ENCODE measurements around the gene HOXC5.
A peak's percentile ranks its signal among the peaks of the same experiment; 100 is the strongest.

The HOXC5 gene

GRCh38 chr12:54014377-54015017 is 18.4 kb upstream of the HOXC5 start:
- H4K20me1 ChIP-seq: peaks cover 0 to 89% (median 66%) of the 10 kb centered on the region in 11 experiments; a peak in 18 of 22 replicates
- H3K27ac ChIP-seq: no peak overlapping the region
- H3K36me3 ChIP-seq: no peaks in the 10 kb centered on the region
- no peak overlapping the region for H3K4me2 ChIP-seq
- H3K4me1 ChIP-seq: peaks cover 0 to 7% (median 0%) of the 10 kb centered on the region in 10 experiments; a peak in 3 of 20 replicates
- TF ChIP-seq Cebpa-rat (IDR thresholded peaks at IDR 0.05): no peak
- peaks cover 0 to 38% (median 5%) of the 10 kb centered on the region in 11 experiments; a peak in 8 of 22 replicates for H3K9me3 ChIP-seq (replicated peaks in 1 of 11)
- no peak overlapping the region for H3K4me3 ChIP-seq
- H3K27me3 ChIP-seq: peaks cover 100% of the 10 kb centered on the region in 11 experiments
- no peak overlapping the region for H3K9ac ChIP-seq

GRCh38 chr12:54015018-54015931 is 17.6 kb upstream of the HOXC5 start:
- Histone ChIP-seq H3K4me2 (no peak overlapping the region), H3K27me3 (peaks cover 100% of the 10 kb centered on the region in 11 experiments), H3K9ac (no peak overlapping the region), H3K9me3 (replicated peaks in 1 of 11) (peaks cover 0 to 38% (median 5%) of the 10 kb centered on the region in 11 experiments; a peak in 8 of 22 replicates), H3K27ac (no peak overlapping the region), H4K20me1 (peaks cover 0 to 89% (median 66%) of the 10 kb centered on the region in 11 experiments; a peak in 18 of 22 replicates), H3K4me3 (no peak overlapping the region), H3K4me1 (peaks cover 0 to 7% (median 0%) of the 10 kb centered on the region in 10 experiments; a peak in 3 of 20 replicates), H3K36me3 (no peaks in the 10 kb centered on the region)
- no peak for TF ChIP-seq Cebpa-rat (IDR thresholded peaks at IDR 0.05)

GRCh38 chr12:54016051-54016450 is 16.8 kb upstream of the HOXC5 start:
- peaks cover 0 to 38% (median 5%) of the 10 kb centered on the region in 11 experiments; a peak in 8 of 22 replicates for H3K9me3 ChIP-seq (replicated peaks in 1 of 11)
- no peak overlapping the region for H3K4me3 ChIP-seq
- no peaks in the 10 kb centered on the region for H3K36me3 ChIP-seq
- peaks cover 0 to 6% (median 0%) of the 10 kb centered on the region in 10 experiments; a peak in 3 of 20 replicates for H3K4me1 ChIP-seq
- no peak overlapping the region for H3K4me2 ChIP-seq
- no peak overlapping the region for H3K27ac ChIP-seq
- peaks cover 100% of the 10 kb centered on the region in 11 experiments for H3K27me3 ChIP-seq
- H4K20me1 ChIP-seq: peaks cover 0 to 89% (median 66%) of the 10 kb centered on the region in 11 experiments; a peak in 18 of 22 replicates
- no peak overlapping the region for H3K9ac ChIP-seq
- TF ChIP-seq Cebpa-rat (IDR thresholded peaks at IDR 0.05): no peak

- peaks cover 100% of the 10 kb centered on the region in 11 experiments for H3K27me3 ChIP-seq
- no peak overlapping the region for H3K27ac ChIP-seq
- H3K9ac ChIP-seq: no peak overlapping the region
- peaks cover 0 to under 1% (median 0%) of the 10 kb centered on the region in 10 experiments; a peak in 2 of 20 replicates for H3K4me1 ChIP-seq
- H3K9me3 ChIP-seq (replicated peaks in 1 of 11): peaks cover 0 to 38% (median 5%) of the 10 kb centered on the region in 11 experiments; a peak in 8 of 22 replicates
- H3K36me3 ChIP-seq: no peaks in the 10 kb centered on the region
- peaks cover 0 to 89% (median 66%) of the 10 kb centered on the region in 11 experiments; a peak in 18 of 22 replicates for H4K20me1 ChIP-seq
- no peak overlapping the region for H3K4me2 ChIP-seq
- no peak overlapping the region for H3K4me3 ChIP-seq
- TF ChIP-seq Cebpa-rat (IDR thresholded peaks at IDR 0.05): no peak
These were observed 16.3 kb upstream of the HOXC5 start for GRCh38 chr12:54016478-54016964.

- 0 out of 20 replicates have a peak overlapping the region, but pooled peaks of 2 of the 10 experiments have one; percentile 16 to 24 for H3K4me3 ChIP-seq
- no peaks in the 10 kb centered on the region for H3K36me3 ChIP-seq
- peaks cover 0 to 91% (median 69%) of the 10 kb centered on the region in 11 experiments; a peak in 18 of 22 replicates for H4K20me1 ChIP-seq
- peak overlapping the region in 2 of 11 experiments; percentile 50 to 62; a peak in 2 of 22 replicates for H3K4me2 ChIP-seq
- H3K9me3 ChIP-seq (replicated peaks in 1 of 11): peaks cover 0 to 38% (median 5%) of the 10 kb centered on the region in 11 experiments; a peak in 8 of 22 replicates
- H3K27ac ChIP-seq: no peak overlapping the region
- no peak for TF ChIP-seq Cebpa-rat (IDR thresholded peaks at IDR 0.05)
- no peaks in the 10 kb centered on the region; a peak in 1 of 20 replicates for H3K4me1 ChIP-seq
- peaks cover 100% of the 10 kb centered on the region in 11 experiments for H3K27me3 ChIP-seq
- H3K9ac ChIP-seq: no peak overlapping the region
These were observed 15.6 kb upstream of the HOXC5 start for GRCh38 chr12:54017027-54017788.

- peaks cover 0 to 35% (median 5%) of the 10 kb centered on the region in 11 experiments; a peak in 8 of 22 replicates for H3K9me3 ChIP-seq (replicated peaks in 1 of 11)
- H3K27me3 ChIP-seq: peaks cover 100% of the 10 kb centered on the region in 11 experiments
- TF ChIP-seq Cebpa-rat (IDR thresholded peaks at IDR 0.05): no peak
- H3K4me2 ChIP-seq: peak overlapping the region in 6 of 11 experiments; percentile 16 to 62 (median 46); a peak in 7 of 22 replicates
- H3K4me1 ChIP-seq: no peaks in the 10 kb centered on the region; a peak in 1 of 20 replicates
- peaks cover 0 to 91% (median 65%) of the 10 kb centered on the region in 11 experiments; a peak in 18 of 22 replicates for H4K20me1 ChIP-seq
- peak overlapping the region in 3 of 10 experiments; percentile 16 to 36 (median 24); a peak in 3 of 20 replicates for H3K4me3 ChIP-seq
- H3K27ac ChIP-seq: no peak overlapping the region
- no peaks in the 10 kb centered on the region for H3K36me3 ChIP-seq
- H3K9ac ChIP-seq: no peak overlapping the region
These were observed 14.9 kb upstream of the HOXC5 start for GRCh38 chr12:54017878-54018467.

- H3K4me1 ChIP-seq: no peaks in the 10 kb centered on the region; a peak in 1 of 20 replicates
- TF ChIP-seq Cebpa-rat (IDR thresholded peaks at IDR 0.05): no peak
- no peak overlapping the region for H3K27ac ChIP-seq
- H3K4me3 ChIP-seq: peak overlapping the region in 2 of 10 experiments; percentile 24 to 36; a peak in 2 of 20 replicates
- H3K9ac ChIP-seq: no peak overlapping the region
- peaks cover 0 to 91% (median 71%) of the 10 kb centered on the region in 11 experiments; a peak in 17 of 22 replicates for H4K20me1 ChIP-seq
- H3K9me3 ChIP-seq (replicated peaks in 1 of 11): peaks cover 0 to 29% (median 4%) of the 10 kb centered on the region in 11 experiments; a peak in 8 of 22 replicates
- peak overlapping the region in 6 of 11 experiments; percentile 16 to 62 (median 46); a peak in 3 of 22 replicates for H3K4me2 ChIP-seq
- H3K27me3 ChIP-seq: peaks cover 100% of the 10 kb centered on the region in 11 experiments
- no peaks in the 10 kb centered on the region for H3K36me3 ChIP-seq
These were observed 14.3 kb upstream of the HOXC5 start for GRCh38 chr12:54018468-54018984.
